CD4-positive, alpha-beta T cell treated with Interleukin-4 for 1 hour (primary cell): ENCODE results near the gene GUF1.
"Not testable (repeated sequence)": the region's sequence is repeated elsewhere in the genome, so short reads cannot be mapped to it uniquely, and the experiment has no call there.

Source experiments
- DNase-seq, 2 donors: peaks; one replicate each; pipeline ENCODE4 v3.0.0-alpha.2; 2020 to 2022

GUF1 gene

DNA sequence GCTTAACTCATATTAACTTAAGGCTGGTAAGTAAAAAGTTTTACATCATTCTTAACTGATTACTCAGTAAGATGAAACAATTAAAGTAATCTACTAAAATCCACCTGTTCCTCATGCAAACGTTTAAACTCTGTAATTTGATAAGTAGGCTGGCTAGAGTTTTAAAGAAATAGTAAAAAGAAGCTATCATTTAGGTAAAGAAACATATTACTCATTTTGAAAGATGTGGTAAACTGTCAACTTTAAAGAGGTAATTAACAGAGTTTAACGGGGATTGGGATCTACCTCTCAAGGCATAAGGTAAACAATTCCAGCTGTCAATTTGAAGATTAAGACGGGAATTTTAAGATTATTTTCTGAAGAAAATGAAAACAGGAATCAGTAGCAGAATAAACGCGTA is 38.4 kb downstream of the GUF1 start:
- DNase-seq = no peak

DNA sequence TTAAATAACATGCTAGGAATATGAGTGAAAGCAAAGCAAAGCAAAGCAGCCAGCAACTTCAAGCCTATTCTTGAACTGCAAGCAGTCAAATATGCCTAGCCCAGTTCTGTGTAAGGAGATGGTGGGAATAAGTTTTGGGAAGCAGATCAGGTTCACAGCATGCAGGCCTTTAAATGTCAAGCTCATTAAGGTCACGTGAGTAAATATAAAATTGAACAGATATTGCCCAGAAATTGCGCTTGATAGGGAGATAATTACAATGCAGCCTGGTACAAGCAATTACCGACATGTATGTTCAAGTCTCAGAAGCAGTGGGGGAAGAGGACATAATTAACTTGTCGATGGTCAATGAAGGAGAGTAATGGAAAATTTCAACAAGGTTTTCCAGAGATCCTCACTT is 42.2 kb downstream of the GUF1 start:
- no peak for DNase-seq

DNA sequence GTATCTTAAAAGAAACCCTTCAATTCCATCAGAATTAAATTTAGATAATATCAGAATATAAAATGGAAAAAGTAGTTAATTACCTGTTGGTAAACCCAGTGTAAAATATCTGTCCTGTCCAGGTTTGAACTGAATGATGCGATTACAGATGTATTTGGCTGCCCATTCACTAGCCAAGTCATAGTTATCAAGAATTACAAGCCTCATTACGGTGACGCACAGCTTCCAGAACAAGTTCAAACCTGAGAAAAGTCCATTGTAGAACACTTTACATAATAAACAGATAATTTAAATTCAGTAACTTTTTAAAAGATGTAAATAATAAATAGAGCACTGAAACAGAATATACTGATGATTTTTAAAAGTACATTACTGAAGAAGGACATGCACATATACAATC is 43.8 kb downstream of the GUF1 start:
- no peak for DNase-seq

DNA sequence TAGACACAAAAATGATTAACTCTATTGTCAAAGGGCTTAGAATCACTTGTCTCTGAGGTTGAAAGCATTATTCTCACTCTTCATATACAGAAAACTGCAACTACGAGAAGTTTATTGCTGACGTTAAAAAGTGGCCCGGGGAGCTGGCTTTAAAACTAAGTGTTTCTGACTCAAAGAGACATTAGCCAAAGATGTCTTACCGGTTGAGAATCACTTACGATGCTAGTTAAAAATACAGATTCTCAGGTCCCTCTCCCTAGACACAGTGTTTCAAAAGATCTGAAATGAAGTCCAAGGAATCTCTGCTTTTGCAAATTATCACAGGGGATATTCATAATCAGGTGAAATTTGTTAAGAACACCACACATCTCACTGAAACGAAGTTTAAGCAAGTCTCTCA is 46.9 kb downstream of the GUF1 start:
- DNase-seq = no peak

DNA sequence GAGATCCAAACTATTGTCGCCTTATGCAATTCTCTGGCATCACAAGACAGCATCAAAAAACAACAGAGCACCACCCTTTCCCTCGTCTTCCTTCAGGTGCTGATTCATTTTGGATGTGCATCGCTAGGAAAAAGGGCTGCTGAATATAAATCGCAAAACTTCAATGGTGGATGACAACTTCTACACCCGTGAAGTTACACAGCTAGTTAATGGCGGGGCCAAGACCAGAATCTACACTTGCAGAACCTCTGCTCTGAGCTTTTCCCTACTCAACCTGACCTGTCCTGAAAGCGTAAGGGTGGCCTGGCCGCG is 47.5 kb downstream of the GUF1 start:
- no peak for DNase-seq

DNA sequence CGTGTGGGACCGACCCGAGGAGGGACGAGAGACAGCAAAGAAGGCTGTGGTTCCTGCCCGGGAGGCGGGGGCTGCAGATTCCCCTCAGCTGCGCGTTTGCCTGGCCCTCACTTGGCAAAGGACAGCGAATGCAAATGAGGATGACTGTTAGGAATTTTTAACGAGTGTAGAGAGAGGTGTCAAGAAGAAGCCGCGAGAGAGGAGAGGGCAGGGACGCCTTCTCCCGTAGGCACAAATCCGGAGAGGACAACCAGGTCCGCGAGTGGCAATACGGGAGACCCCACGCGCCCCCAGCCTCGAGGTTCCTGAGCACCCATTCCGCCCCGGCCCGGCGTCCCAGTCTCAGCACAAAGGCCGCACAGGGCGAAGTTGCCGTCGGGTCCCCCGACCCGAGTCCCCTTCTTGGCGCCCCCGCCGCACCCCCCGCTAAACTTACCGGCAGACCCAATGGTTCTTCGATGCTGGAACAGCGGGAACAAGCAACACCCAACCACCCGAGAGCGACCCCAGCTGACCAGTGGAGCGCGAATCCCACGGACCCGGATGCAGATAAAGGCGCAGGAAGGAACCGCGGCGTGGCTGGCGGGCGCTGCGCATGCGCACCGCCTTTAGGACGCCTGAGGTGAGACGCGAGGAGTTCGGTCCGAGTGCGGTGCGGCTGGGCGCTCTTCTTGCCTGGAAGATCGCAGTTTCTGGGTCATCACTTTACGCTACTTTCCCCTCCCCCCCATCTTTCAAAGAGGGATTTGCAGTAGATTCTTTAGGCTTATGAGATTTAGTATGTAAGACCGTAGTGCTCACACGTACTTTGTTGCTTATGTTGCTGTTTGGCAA is 48.0 kb downstream of the GUF1 start, which contains the start of gene GNPDA2:
GNPDA2 (minus strand) TSS at position 519 of the 834 bp plus-strand sequence. CDS start 4,349 bp downstream, outside the sequence.
- peak; percentile 86 for DNase-seq

DNA sequence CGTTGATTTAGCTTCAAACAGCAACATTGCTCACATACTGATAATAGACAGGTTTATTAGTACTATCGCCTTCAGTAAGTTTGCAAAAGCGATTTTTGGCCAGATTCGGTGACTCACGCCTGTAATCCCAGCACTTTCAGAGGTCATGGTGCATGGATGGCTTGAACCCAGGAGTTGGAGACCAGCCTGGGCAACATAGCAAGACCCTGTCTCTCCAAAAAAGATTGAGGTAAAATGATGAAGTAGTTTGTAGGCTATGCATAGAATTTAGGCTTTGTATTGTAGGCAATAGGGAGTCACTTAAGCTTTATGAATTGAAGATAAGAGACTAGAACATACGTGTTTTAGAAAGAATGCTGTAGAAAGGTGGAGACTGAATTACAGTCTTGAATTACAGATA is 49.3 kb downstream of the GUF1 start:
- DNase-seq = no peak

DNA sequence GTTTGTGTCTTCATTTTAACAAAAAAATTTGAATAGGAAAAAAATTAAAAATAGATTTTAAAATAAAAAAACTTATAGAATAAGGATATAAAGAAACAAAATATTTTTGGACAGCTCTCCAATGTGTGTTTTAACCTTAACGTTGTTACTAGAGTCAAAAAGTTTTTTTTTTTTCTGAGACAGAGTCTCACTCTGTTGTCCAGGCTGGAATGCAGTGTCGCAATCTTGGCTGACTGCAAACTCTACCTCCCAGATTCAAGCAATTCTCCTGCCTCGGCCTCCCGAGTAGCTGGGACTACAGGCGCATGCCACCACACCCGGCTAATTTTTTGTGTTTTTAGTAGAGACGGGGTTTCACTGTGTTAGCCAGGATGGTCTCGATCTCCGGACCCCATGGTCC is 50.5 kb downstream of the GUF1 start:
- DNase-seq = not testable (repeated sequence)

DNA sequence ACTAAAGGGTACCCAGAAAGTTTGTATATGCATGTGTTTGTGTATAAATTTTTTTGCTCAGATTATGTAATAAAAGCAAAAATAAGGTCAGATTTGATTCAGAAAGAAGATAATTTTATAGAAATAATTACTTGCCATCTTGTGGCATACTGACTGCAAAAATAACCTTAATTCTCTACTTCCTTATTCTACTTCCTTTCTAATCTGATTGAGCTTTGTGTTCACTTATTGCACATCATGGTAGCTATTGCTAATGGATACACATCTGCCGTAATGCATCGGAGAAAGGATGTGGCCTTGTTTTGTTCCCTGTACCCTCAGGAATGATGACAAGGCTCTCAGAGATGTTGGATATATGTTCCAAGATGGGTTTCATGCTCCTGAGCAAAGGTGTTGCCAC is 58.7 kb downstream of the GUF1 start:
- no peak for DNase-seq

DNA sequence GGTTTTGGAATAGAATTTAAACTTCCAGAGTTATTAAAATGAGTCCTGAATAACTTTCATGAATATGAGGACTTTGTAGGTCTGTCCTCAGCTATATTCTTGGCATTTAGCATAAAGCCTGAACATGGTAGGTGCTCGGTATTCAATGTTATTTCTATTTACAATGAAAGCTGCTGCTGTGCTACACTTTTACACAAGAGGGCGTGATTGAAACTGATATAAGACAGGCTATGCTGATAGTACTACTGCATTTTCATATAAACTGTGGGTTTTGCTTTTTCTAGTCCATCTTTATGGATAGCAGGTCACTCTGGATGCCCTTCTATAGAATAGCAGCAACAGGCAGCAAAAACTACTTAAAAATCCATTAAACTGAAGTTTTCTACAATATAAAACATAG is 60.4 kb downstream of the GUF1 start:
- peak in 1 of 2 donors; percentile 4 for DNase-seq

DNA sequence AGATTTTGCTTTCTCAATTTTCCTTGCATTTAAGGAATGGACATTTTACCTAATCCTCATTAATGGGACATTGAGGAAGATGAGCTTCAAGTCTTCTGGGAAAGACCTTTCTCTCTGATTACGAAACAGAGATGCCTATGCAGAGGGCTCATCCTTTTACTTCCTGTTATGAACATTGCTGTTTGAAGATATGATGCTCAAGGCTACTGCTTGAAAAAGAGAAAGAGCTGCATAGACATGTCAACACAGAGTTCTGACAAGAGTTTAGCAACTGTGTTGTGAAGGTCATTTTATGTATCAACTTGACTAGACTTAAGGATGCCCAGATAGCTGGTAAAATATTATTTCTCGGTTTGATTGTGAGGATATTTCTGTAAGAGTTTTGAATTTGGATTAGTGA is 62.0 kb downstream of the GUF1 start:
- DNase-seq = no peak
